ENCODE measurements around the gene ULK4.

- no peak for TF ChIP-seq CTCF (IDR thresholded peaks at IDR 0.05)
- TF ChIP-seq SIN3A (IDR thresholded peaks at IDR 0.05; ENCODE audit: borderline replicate concordance, low read depth, low read length) = no peak
- no peak for TF ChIP-seq MAX (IDR thresholded peaks at IDR 0.05; ENCODE audit: low read depth)
- TF ChIP-seq USF1 (IDR thresholded peaks at IDR 0.05; ENCODE audit: borderline replicate concordance, low read depth) = no peak
- no peak for TF ChIP-seq YY1 (IDR thresholded peaks at IDR 0.05; ENCODE audit: low read depth)
- TF ChIP-seq USF2 (IDR thresholded peaks at IDR 0.05; ENCODE audit: borderline replicate concordance, low read depth, low read length) = no peak
- TF ChIP-seq POLR2AphosphoS5 (IDR thresholded peaks at IDR 0.05; ENCODE audit: low read depth, low read length) = no peak
These were observed 380.2 kb downstream of the ULK4 start for GRCh38 chr3:41581700-41582099.
